SU-DHL-6 (cell line): ENCODE measurements around the gene TBRG4.
A peak's percentile ranks its signal among the peaks of the same experiment; 100 is the strongest.

Experiments
- CTCF ChIP-seq: fragments of 200-600 bp; sonication (generic); IDR thresholded peaks from one replicate; pipeline ENCODE4 v1.5.1; 2017; ENCODE audit warnings: antibody characterized with exemption, mild to moderate bottlenecking, low read length, moderate library complexity; ENCODE audit not compliant: insufficient read depth, poor library complexity, severe bottlenecking
- EZH2phosphoT487 ChIP-seq: fragments of 200-600 bp; sonication (generic), shearing (Covaris generic); conservative IDR thresholded peaks from 2 replicates; pipeline ENCODE4 v1.6.1; 2018; ENCODE audit warnings: mild to moderate bottlenecking, antibody characterized with exemption, low read length, moderate library complexity, mixed read lengths

- TF ChIP-seq CTCF = peak; percentile 13
- no peak for TF ChIP-seq EZH2phosphoT487
Measured at GRCh38 chr7:45111298-45112223, at the start of gene TBRG4.
